Body of pancreas (tissue), 4 donors: ENCODE results near the gene USP15.

Experiments
- CTCF ChIP-seq, 7 experiments: fragments of 450-650 bp in 4 of 7; fragments of 200-600 bp in 3 of 7; sonication (generic) in 3 of 7; IDR thresholded peaks; one replicate each; pipeline ENCODE4 v1.5.1; 2016 to 2019; ENCODE audit warnings: antibody characterized with exemption in 7 of 7
- POLR2A ChIP-seq, 3 donors: fragments of 450-650 bp; IDR thresholded peaks; one replicate each; pipeline ENCODE4 v1.6.1; 2016; ENCODE audit warnings: antibody characterized with exemption in 3 of 3, mild to moderate bottlenecking in 2 of 3

GRCh38 chr12:62308201-62308600 is 48.0 kb downstream of the USP15 start:
- TF ChIP-seq CTCF (IDR thresholded peaks at IDR 0.05) = no peak
- TF ChIP-seq POLR2A (IDR thresholded peaks at IDR 0.05) = no peak
